Measurements from ENCODE around the gene EFCAB14.

EFCAB14 gene

GRCh38 chr1:46646844-46647243 lies 72.1 kb downstream of the EFCAB14 start:
- DNase-seq (ENCODE audit: low read depth), result no peak
- no peak overlapping the region for H3K4me3 ChIP-seq (ENCODE audit: low read length)
- TF ChIP-seq CTCF (IDR thresholded peaks at IDR 0.05; ENCODE audit: insufficient read depth, low read depth, low read length, missing control alignments), result no peak

DNA sequence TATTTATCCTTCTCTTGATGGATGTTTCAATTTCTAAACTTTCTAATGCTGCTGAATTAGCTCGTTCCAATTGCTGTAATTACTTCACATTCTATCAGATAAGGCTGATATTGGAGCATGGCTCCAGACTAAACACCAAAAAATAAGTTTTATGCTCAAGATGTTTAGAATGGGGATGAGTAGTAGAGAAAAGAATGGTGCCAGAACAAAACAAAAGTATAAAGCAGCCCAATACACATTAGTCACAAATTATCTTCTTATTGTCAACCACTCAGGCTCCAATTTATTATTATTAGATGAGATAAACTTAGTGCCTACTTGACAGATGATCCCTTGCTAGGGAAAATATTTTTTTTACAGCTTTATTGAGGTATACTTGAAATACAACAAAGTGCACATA lies 72.6 kb downstream of the EFCAB14 start:
- no peak overlapping the region for H3K4me3 ChIP-seq (ENCODE audit: low read length)
- TF ChIP-seq CTCF (IDR thresholded peaks at IDR 0.05; ENCODE audit: insufficient read depth, low read depth, low read length, missing control alignments), result no peak
- no peak for DNase-seq (ENCODE audit: low read depth)

GRCh38 chr1:46645815-46646214 lies 73.1 kb downstream of the EFCAB14 start:
- TF ChIP-seq CTCF (IDR thresholded peaks at IDR 0.05; ENCODE audit: insufficient read depth, low read depth, low read length, missing control alignments), result no peak
- H3K4me3 ChIP-seq (ENCODE audit: low read length), result no peak overlapping the region

DNA sequence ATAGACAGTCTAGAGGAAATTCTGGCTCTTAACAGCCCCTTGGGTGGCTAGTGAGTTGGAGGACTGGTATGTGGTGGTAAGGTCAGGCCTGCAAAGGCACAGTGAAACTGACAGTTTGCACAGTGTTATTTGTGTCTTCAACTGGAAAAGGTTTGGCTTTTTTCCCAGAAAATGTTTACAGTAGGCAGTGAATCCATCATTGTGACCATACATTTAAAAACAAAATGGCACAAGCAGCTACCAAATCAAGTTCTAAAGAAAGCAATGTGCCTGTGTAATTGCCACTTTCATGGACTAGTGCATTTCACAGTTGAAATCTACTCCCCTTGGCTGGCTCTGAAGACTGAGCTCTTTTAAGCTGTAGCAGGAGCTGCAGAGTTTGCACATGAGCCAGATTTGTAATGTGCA lies 75.5 kb downstream of the EFCAB14 start:
- TF ChIP-seq CTCF (IDR thresholded peaks at IDR 0.05; ENCODE audit: insufficient read depth, low read depth, low read length, missing control alignments), result no peak
- no peak overlapping the region for H3K4me3 ChIP-seq (ENCODE audit: low read length)
- peak; percentile 66 for DNase-seq (ENCODE audit: low read depth)

More at GRCh38 chr1:46645815-46646214, 73.1 kb downstream of the EFCAB14 start:
- DNase-seq (ENCODE audit: low read depth), result no peak

GRCh38 chr1:46642115-46642680 lies 76.7 kb downstream of the EFCAB14 start:
- H3K4me3 ChIP-seq (ENCODE audit: low read length), result no peak overlapping the region
- TF ChIP-seq CTCF (IDR thresholded peaks at IDR 0.05; ENCODE audit: insufficient read depth, low read depth, low read length, missing control alignments), result no peak
- no peak for DNase-seq (ENCODE audit: low read depth)

DNA sequence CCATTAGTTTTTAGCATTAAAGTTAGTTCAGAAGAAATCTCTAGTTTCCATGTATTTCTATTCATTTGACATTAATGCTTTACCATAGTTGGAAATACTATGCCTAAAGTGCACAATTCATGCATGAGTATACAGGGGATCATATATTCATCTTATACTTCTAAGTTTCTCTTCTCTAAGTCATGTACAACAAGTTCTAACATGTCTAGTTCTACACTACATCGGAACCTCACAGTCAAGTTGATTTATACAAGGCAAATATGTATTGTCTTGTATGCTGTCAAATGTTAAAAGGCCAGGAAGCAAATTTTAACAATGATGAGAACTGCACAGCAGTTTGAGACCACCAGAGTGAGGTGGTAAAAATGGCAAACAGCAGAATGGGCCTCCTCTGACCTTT lies 79.4 kb downstream of the EFCAB14 start:
- TF ChIP-seq CTCF (IDR thresholded peaks at IDR 0.05; ENCODE audit: insufficient read depth, low read depth, low read length, missing control alignments), result no peak
- peak; percentile 67 for DNase-seq (ENCODE audit: low read depth)
- H3K4me3 ChIP-seq (ENCODE audit: low read length), result no peak overlapping the region

- no peak for DNase-seq (ENCODE audit: low read depth)
- H3K4me3 ChIP-seq (ENCODE audit: low read length), result no peak overlapping the region
- TF ChIP-seq CTCF (IDR thresholded peaks at IDR 0.05; ENCODE audit: insufficient read depth, low read depth, low read length, missing control alignments), result no peak
Observed at GRCh38 chr1:46638921-46639320, 80.0 kb downstream of the EFCAB14 start.

All from epithelial cell of esophagus (primary cell).